H9 (cell line): ENCODE results near the gene FAM3B. TPM values are rescaled to one million over a fixed set of nuclear protein-coding genes. Genes with fewer than 3 reads are reported as not detected.

Source experiments
- DNase-seq: peaks from one replicate; pipeline ENCODE4 v3.0.0-alpha.2; 2017
- H2AFZ ChIP-seq: one replicate; pipeline ENCODE4 v1.6.1; 2013; ENCODE audit warnings: mild to moderate bottlenecking, low read length, control low read depth, moderate library complexity
- H2AK5ac ChIP-seq: 2 replicates; pipeline ENCODE4 v1.6.1; 2013; ENCODE audit warnings: low read length, control low read depth, mixed read lengths; ENCODE audit not compliant: insufficient read length
- H2BK120ac ChIP-seq: one replicate; pipeline ENCODE4 v1.6.1; 2013; ENCODE audit warnings: low read depth, mild to moderate bottlenecking, low read length, control low read depth, inconsistent platforms; ENCODE audit not compliant: poor library complexity, severe bottlenecking
- H2BK12ac ChIP-seq: 2 replicates; pipeline ENCODE4 v1.6.1; 2013; ENCODE audit warnings: low read length, control low read depth, mixed read lengths, low read depth; ENCODE audit not compliant: insufficient read length
- H2BK15ac ChIP-seq: 2 replicates; pipeline ENCODE4 v1.6.1; 2013; ENCODE audit warnings: low read depth, low read length, control low read depth
- H2BK20ac ChIP-seq: one replicate; pipeline ENCODE4 v1.6.1; 2013; ENCODE audit warnings: low read depth, mild to moderate bottlenecking, low read length, control low read depth, inconsistent platforms; ENCODE audit not compliant: poor library complexity, severe bottlenecking
- H2BK5ac ChIP-seq: 2 replicates; pipeline ENCODE4 v1.6.1; 2013; ENCODE audit warnings: low read length, control low read depth, mixed read lengths; ENCODE audit not compliant: insufficient read length
- H3K14ac ChIP-seq: 2 replicates; pipeline ENCODE4 v1.6.1; 2013; ENCODE audit warnings: low read length, control low read depth; ENCODE audit not compliant: insufficient read depth
- H3K18ac ChIP-seq: 2 replicates; pipeline ENCODE4 v1.6.1; 2013; ENCODE audit warnings: low read depth, mild to moderate bottlenecking, mixed read lengths, low read length, control low read depth; ENCODE audit not compliant: insufficient read length
- H3K23ac ChIP-seq: 2 replicates; pipeline ENCODE4 v1.6.1; 2013; ENCODE audit warnings: low read length, control low read depth, mixed read lengths, low read depth; ENCODE audit not compliant: insufficient read length
- H3K23me2 ChIP-seq: 2 replicates; pipeline ENCODE4 v1.6.1; 2013; ENCODE audit warnings: low read depth, mild to moderate bottlenecking, mixed read lengths, low read length, control low read depth; ENCODE audit not compliant: insufficient read length, poor library complexity, severe bottlenecking
- H3K27ac ChIP-seq: 2 replicates; pipeline ENCODE4 v1.5.1; 2013; ENCODE audit warnings: low read length, control low read depth, mixed read lengths, low read depth; ENCODE audit not compliant: insufficient read length
- H3K27me3 ChIP-seq: 2 replicates; pipeline ENCODE4 v1.6.1; 2013; ENCODE audit warnings: low read length, control low read depth, inconsistent platforms; ENCODE audit not compliant: insufficient read depth
- H3K4ac ChIP-seq: 2 replicates; pipeline ENCODE4 v1.6.1; 2013; ENCODE audit warnings: low read depth, mild to moderate bottlenecking, control low read depth, inconsistent platforms, low read length, moderate library complexity
- H3K4me1 ChIP-seq: 2 replicates; pipeline ENCODE4 v1.6.1; 2013; ENCODE audit warnings: low read length, control low read depth, inconsistent platforms; ENCODE audit not compliant: insufficient read depth
- H3K4me2 ChIP-seq: 2 replicates; pipeline ENCODE4 v1.6.1; 2013; ENCODE audit warnings: low read length, control low read depth, mixed read lengths; ENCODE audit not compliant: insufficient read length, insufficient read depth
- H3K56ac ChIP-seq: 2 replicates; pipeline ENCODE4 v1.6.1; 2013; ENCODE audit warnings: low read depth, mild to moderate bottlenecking, mixed read lengths, low read length, control low read depth; ENCODE audit not compliant: insufficient read length
- H3K79me1 ChIP-seq: 2 replicates; pipeline ENCODE4 v1.6.1; 2013; ENCODE audit warnings: low read depth, mild to moderate bottlenecking, moderate library complexity, low read length, control low read depth, inconsistent platforms; ENCODE audit not compliant: insufficient read depth, poor library complexity, severe bottlenecking
- H3K79me2 ChIP-seq: 2 replicates; pipeline ENCODE4 v1.6.1; 2013; ENCODE audit warnings: low read length, control low read depth, inconsistent platforms; ENCODE audit not compliant: insufficient read depth
- H3K9ac ChIP-seq: 2 replicates; pipeline ENCODE4 v1.6.1; 2013; ENCODE audit warnings: low read length, control low read depth, mixed read lengths; ENCODE audit not compliant: insufficient read length; ENCODE audit errors: extremely low read depth
- H3K9me3 ChIP-seq: one replicate; pipeline ENCODE4 v1.6.1; 2013; ENCODE audit warnings: low read depth, low read length, inconsistent platforms; ENCODE audit not compliant: control insufficient read depth
- H3T11ph ChIP-seq: one replicate; pipeline ENCODE4 v1.6.1; 2013; ENCODE audit warnings: mild to moderate bottlenecking, low read length, control low read depth, inconsistent platforms
- H4K20me1 ChIP-seq: one replicate; pipeline ENCODE4 v1.6.1; 2013; ENCODE audit not compliant: control insufficient read depth, insufficient read length, insufficient read depth
- H4K5ac ChIP-seq: 2 replicates; pipeline ENCODE4 v1.6.1; 2013; ENCODE audit warnings: low read depth, mild to moderate bottlenecking, mixed read lengths, low read length, control low read depth; ENCODE audit not compliant: insufficient read length
- H4K8ac ChIP-seq: replicated peaks from 2 replicates; pipeline ENCODE4 v1.6.1; 2013; ENCODE audit warnings: low read length, control low read depth, mixed read lengths, low read depth; ENCODE audit not compliant: insufficient read length
- H4K91ac ChIP-seq: 2 replicates; pipeline ENCODE4 v1.6.1; 2013; ENCODE audit warnings: low read depth, mild to moderate bottlenecking, moderate library complexity, mixed read lengths, low read length, control low read depth; ENCODE audit not compliant: insufficient read length
- H3K27ac Mint-ChIP-seq, 3 experiments: 2 replicates in 2 of 3; 3 replicates in 1 of 3; pipeline ENCODE4 v1.8.0; 2020 to 2021; ENCODE audit warnings: mixed read lengths in 3 of 3, mild to moderate bottlenecking in 1 of 3, moderate library complexity in 1 of 3
- H3K27me3 Mint-ChIP-seq: 2 replicates; pipeline ENCODE4 v1.8.0; 2021; ENCODE audit warnings: low read depth, mild to moderate bottlenecking, moderate library complexity, mixed read lengths
- H3K36me3 Mint-ChIP-seq, 3 experiments: 2 replicates in 2 of 3; 3 replicates in 1 of 3; pipeline ENCODE4 v1.8.0; 2020 to 2021; ENCODE audit warnings: low read depth in 3 of 3, mixed read lengths in 3 of 3; ENCODE audit not compliant: insufficient read depth in 1 of 3
- H3K4me1 Mint-ChIP-seq, 2 experiments: 2 replicates each; pipeline ENCODE4 v1.8.0; 2020; ENCODE audit warnings: mixed read lengths in 2 of 2
- H3K4me3 Mint-ChIP-seq, 2 experiments: 2 replicates in 1 of 2; 3 replicates in 1 of 2; pipeline ENCODE4 v1.8.0; 2020 to 2021; ENCODE audit warnings: mild to moderate bottlenecking in 2 of 2, mixed read lengths in 2 of 2, moderate library complexity in 1 of 2
- H3K9me3 Mint-ChIP-seq, 2 experiments: 2 replicates in 1 of 2; 3 replicates in 1 of 2; pipeline ENCODE4 v1.8.0; 2020; ENCODE audit warnings: mild to moderate bottlenecking in 2 of 2, mixed read lengths in 2 of 2, moderate library complexity in 1 of 2
- CTCF ChIP-seq: fragments of 200-600 bp; sonication (generic); conservative IDR thresholded peaks from 3 replicates; pipeline ENCODE4 v1.8.0; 2021; ENCODE audit warnings: antibody characterized with exemption, mild to moderate bottlenecking
- WGBS: extraction: QIAGEN DNeasy Blood & Tissue Kit; methylation state at CpG from one replicate; pipeline ENCODE4 v1.1.7; 2013; ENCODE audit warnings: missing lambda C conversion rate, low lambda C conversion rate, mixed read lengths; ENCODE audit not compliant: insufficient read length; ENCODE audit errors: extremely low coverage; 5-methylcytosine and 5-hydroxymethylcytosine counted together
- total RNA-seq: library from RNA; stranded (reverse); gene quantifications from 2 replicates; pipeline ENCODE4 v1.2.1, GENCODE V29; 2021

FAM3B gene
- total RNA-seq, 1 experiment from 2014 or later = 5.0 TPM

GRCh38 chr21:41321908-41322495, 5.4 kb downstream of the FAM3B start:
- H3K9me3 Mint-ChIP-seq = no peaks in the 10 kb centered on the region
- H3K36me3 Mint-ChIP-seq = no peaks in the 10 kb centered on the region; a peak in 1 of 7 replicates
- H3K9ac ChIP-seq = no peak overlapping the region
- H2BK15ac ChIP-seq = no peak overlapping the region
- no peak overlapping the region for H4K8ac ChIP-seq
- no peak overlapping the region for H3K27ac ChIP-seq
- no peak overlapping the region for H4K91ac ChIP-seq
- no peaks in the 10 kb centered on the region; the same call in 1 of the 2 replicates for H3K4me1 ChIP-seq
- no peaks in the 10 kb centered on the region for H3K79me1 ChIP-seq
- no peak for DNase-seq
- no peak overlapping the region for H2BK12ac ChIP-seq
- H3K23me2 ChIP-seq = peaks cover 5% of the 10 kb centered on the region
- H3K27me3 Mint-ChIP-seq = peaks cover 9% of the 10 kb centered on the region
- no peak overlapping the region for H3K4me2 ChIP-seq
- TF ChIP-seq CTCF = no peak
- no peaks in the 10 kb centered on the region for H4K20me1 ChIP-seq
- H3K18ac ChIP-seq = no peak overlapping the region
- no peak overlapping the region for H4K5ac ChIP-seq
- no peak overlapping the region for H3K4me3 Mint-ChIP-seq
- H3K56ac ChIP-seq = no peak overlapping the region
- no CpG with 5 or more reads among the region's 7 CpGs for WGBS
- H2BK20ac ChIP-seq = no peak overlapping the region
- no peak overlapping the region for H3K27ac Mint-ChIP-seq
- H2BK5ac ChIP-seq = no peak overlapping the region
- H3K23ac ChIP-seq = no peak overlapping the region
- H3K27me3 ChIP-seq = no peaks in the 10 kb centered on the region; the same call in 1 of the 2 replicates
- no peaks in the 10 kb centered on the region for H3K79me2 ChIP-seq
- no peak overlapping the region for H3K4ac ChIP-seq
- H3T11ph ChIP-seq = no peak overlapping the region
- H3K9me3 ChIP-seq = no peaks in the 10 kb centered on the region
- H3K14ac ChIP-seq = no peak overlapping the region
- peaks cover 10 to 17% of the 10 kb centered on the region in 2 experiments for H3K4me1 Mint-ChIP-seq
- no peak overlapping the region for H2AFZ ChIP-seq
- H2BK120ac ChIP-seq = no peak overlapping the region
- no peak overlapping the region for H2AK5ac ChIP-seq
